Adrenal gland (tissue), 5 donors: ENCODE results near the gene FRY.

Experiments
- POLR2A ChIP-seq, 2 donors: fragments of 450-650 bp; IDR thresholded peaks; one replicate each; pipeline ENCODE4 v1.6.1; 2017; ENCODE audit warnings: antibody characterized with exemption in 2 of 2, mild to moderate bottlenecking in 2 of 2, moderate library complexity in 1 of 2
- TF ChIP-seq, protein P1 (sequence below), 6 experiments: fragments of 450-650 bp in 4 of 6; fragments of 200-600 bp in 2 of 6; sonication (generic) in 1 of 6; IDR thresholded peaks; 1 replicate in 5 of 6; 2 replicates in 1 of 6; pipeline versions ENCODE4 v1.5.1 to v1.8.0; 2016 to 2021; ENCODE audit warnings: antibody characterized with exemption in 6 of 6, mild to moderate bottlenecking in 2 of 6, moderate library complexity in 1 of 6
- donor health status: DM: no; HTN: no; CAD: no.

GRCh38 chr13:32245555-32245954 is 214.0 kb downstream of the FRY start:
- TF ChIP-seq, protein P1, sequence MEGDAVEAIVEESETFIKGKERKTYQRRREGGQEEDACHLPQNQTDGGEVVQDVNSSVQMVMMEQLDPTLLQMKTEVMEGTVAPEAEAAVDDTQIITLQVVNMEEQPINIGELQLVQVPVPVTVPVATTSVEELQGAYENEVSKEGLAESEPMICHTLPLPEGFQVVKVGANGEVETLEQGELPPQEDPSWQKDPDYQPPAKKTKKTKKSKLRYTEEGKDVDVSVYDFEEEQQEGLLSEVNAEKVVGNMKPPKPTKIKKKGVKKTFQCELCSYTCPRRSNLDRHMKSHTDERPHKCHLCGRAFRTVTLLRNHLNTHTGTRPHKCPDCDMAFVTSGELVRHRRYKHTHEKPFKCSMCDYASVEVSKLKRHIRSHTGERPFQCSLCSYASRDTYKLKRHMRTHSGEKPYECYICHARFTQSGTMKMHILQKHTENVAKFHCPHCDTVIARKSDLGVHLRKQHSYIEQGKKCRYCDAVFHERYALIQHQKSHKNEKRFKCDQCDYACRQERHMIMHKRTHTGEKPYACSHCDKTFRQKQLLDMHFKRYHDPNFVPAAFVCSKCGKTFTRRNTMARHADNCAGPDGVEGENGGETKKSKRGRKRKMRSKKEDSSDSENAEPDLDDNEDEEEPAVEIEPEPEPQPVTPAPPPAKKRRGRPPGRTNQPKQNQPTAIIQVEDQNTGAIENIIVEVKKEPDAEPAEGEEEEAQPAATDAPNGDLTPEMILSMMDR (IDR thresholded peaks at IDR 0.05), result no peak
- TF ChIP-seq POLR2A (IDR thresholded peaks at IDR 0.05), result no peak
